A549 (cell line): ENCODE data around the gene ADAMTS20.

Experiments
- CHD4 ChIP-seq: fragments of 200-600 bp; sonication (generic); IDR thresholded peaks from 2 replicates; pipeline ENCODE4 v1.6.1; 2016; ENCODE audit warnings: antibody characterized with exemption, mild to moderate bottlenecking, borderline replicate concordance
- CTCF ChIP-seq: fragments of >200 bp; sonication (Bioruptor Twin); formaldehyde crosslinking; IDR thresholded peaks from 3 replicates; pipeline ENCODE4 v1.5.1; 2016
- HOXA7 ChIP-seq: fragments of 250-450 bp; sonication (Bioruptor Pico); IDR thresholded peaks from 2 replicates; pipeline ENCODE4 v1.5.0; 2020; ENCODE audit warnings: mild to moderate bottlenecking, moderate library complexity
- JUNB ChIP-seq: fragments of >200 bp; sonication (Bioruptor Twin); formaldehyde crosslinking; IDR thresholded peaks from 2 replicates; pipeline ENCODE4 v1.6.1; 2016
- RARB ChIP-seq: fragments of 250-450 bp; sonication (Bioruptor Pico); IDR thresholded peaks from 2 replicates; pipeline ENCODE4 v1.8.0; 2021; ENCODE audit warnings: mild to moderate bottlenecking, moderate library complexity
- REST ChIP-seq: fragments of 200-600 bp; sonication (generic); IDR thresholded peaks from 2 replicates; pipeline ENCODE4 v1.6.1; 2016; ENCODE audit warnings: antibody characterized with exemption, mild to moderate bottlenecking, moderate library complexity
- RFX5 ChIP-seq: fragments of 450-650 bp; IDR thresholded peaks from 2 replicates; pipeline ENCODE4 v1.7.1; 2014; ENCODE audit warnings: antibody characterized with exemption, mild to moderate bottlenecking, moderate library complexity
- SMC3 ChIP-seq: fragments of >200 bp; sonication (Bioruptor Twin); formaldehyde crosslinking; IDR thresholded peaks from 3 replicates; pipeline ENCODE4 v1.6.1; 2018; ENCODE audit warnings: inconsistent platforms
- USF2 ChIP-seq: fragments of 450-650 bp; IDR thresholded peaks from 2 replicates; pipeline ENCODE4 v1.6.1; 2014; ENCODE audit warnings: antibody characterized with exemption
- ZNF302 ChIP-seq: fragments of 250-450 bp; sonication (Bioruptor Pico); IDR thresholded peaks from 2 replicates; pipeline ENCODE4 v1.9.0; 2021; ENCODE audit warnings: inconsistent platforms, mild to moderate bottlenecking, moderate library complexity

- TF ChIP-seq REST, result no peak
- TF ChIP-seq CHD4, result no peak
- TF ChIP-seq HOXA7, result no peak
- TF ChIP-seq USF2, result no peak
- TF ChIP-seq CTCF, result no peak
- no peak for TF ChIP-seq JUNB
- no peak for TF ChIP-seq RARB
- TF ChIP-seq RFX5, result no peak
- TF ChIP-seq SMC3, result no peak
- no peak for TF ChIP-seq ZNF302
Measured at GRCh38 chr12:43462741-43463140, 89.3 kb downstream of the ADAMTS20 start.
